H1 (cell line): ENCODE results near the gene CES3. TPM values are rescaled to one million over a fixed set of nuclear protein-coding genes. Genes with fewer than 3 reads are reported as not detected.

Experiments
- BACH1 ChIP-seq: IDR thresholded peaks from 2 replicates; pipeline ENCODE4 v1.6.1; 2012; ENCODE audit warnings: low read length, improper control_type of control experiment
- CHD7 ChIP-seq: fragments of 300-600 bp; sonication (generic); IDR thresholded peaks from 2 replicates; pipeline ENCODE4 v1.7.1; 2012; ENCODE audit warnings: low read length, moderate library complexity, mild to moderate bottlenecking, inconsistent platforms; ENCODE audit not compliant: insufficient replicate concordance
- CTBP2 ChIP-seq: IDR thresholded peaks from 2 replicates; pipeline ENCODE4 v1.7.0; 2011; ENCODE audit warnings: borderline replicate concordance, mild to moderate bottlenecking, moderate library complexity, mixed read lengths, low read length; ENCODE audit not compliant: insufficient read depth, insufficient read length
- HDAC2 ChIP-seq, 2 experiments: fragments of 300-600 bp in 1 of 2; sonication (generic) in 1 of 2; IDR thresholded peaks; 2 replicates each; pipeline ENCODE4 v1.6.1; 2011 to 2012; ENCODE audit warnings: low read depth in 2 of 2, low read length in 2 of 2, mild to moderate bottlenecking in 2 of 2, moderate library complexity in 2 of 2, borderline replicate concordance in 1 of 2, inconsistent platforms in 1 of 2
- MAX ChIP-seq: IDR thresholded peaks from 2 replicates; pipeline ENCODE4 v1.6.1; 2012; ENCODE audit warnings: inconsistent platforms
- POU5F1 ChIP-seq: IDR thresholded peaks from 2 replicates; pipeline ENCODE4 v1.6.1; 2011; ENCODE audit warnings: low read depth, mild to moderate bottlenecking, low read length, moderate library complexity
- SAP30 ChIP-seq: fragments of 300-600 bp; sonication (generic); IDR thresholded peaks from 2 replicates; pipeline ENCODE4 v1.7.1; 2012; ENCODE audit warnings: low read length, moderate library complexity, mild to moderate bottlenecking, inconsistent platforms; ENCODE audit not compliant: insufficient read depth, insufficient replicate concordance
- SRF ChIP-seq: IDR thresholded peaks from 2 replicates; pipeline ENCODE4 v1.6.1; 2011; ENCODE audit warnings: mild to moderate bottlenecking, low read depth, low read length, moderate library complexity
- TEAD4 ChIP-seq: IDR thresholded peaks from 2 replicates; pipeline ENCODE4 v1.6.1; 2012; ENCODE audit warnings: low read depth, low read length, inconsistent platforms, mixed read lengths
- ZNF274 ChIP-seq: IDR thresholded peaks from 2 replicates; pipeline ENCODE4 v1.7.0; 2012; ENCODE audit warnings: low read length, borderline replicate concordance; ENCODE audit errors: extremely low read depth
- polyA plus RNA-seq, 7 experiments: library from polyadenylated mRNA; depleted of rRNA in 3 of 7; stranded (reverse) in 5 of 7; unstranded in 2 of 7; fragments of >200 nt in 5 of 7; fragments of 200-250 nt in 2 of 7; gene quantifications; 1 replicate in 5 of 7; 2 replicates in 1 of 7; 4 replicates in 1 of 7; pipeline versions ENCODE4 v1.2.1 to v1.2.3, GENCODE V29; 2011 to 2013; ENCODE audit warnings: missing spikeins in 2 of 7, mixed read lengths in 2 of 7
- total RNA-seq: library from RNA; stranded (reverse); fragmentation: NEBNext Ultra II Directional; extraction: Animal tissue kit (Norgen Biotek cat#: 25700); gene quantifications from 2 replicates; pipeline ENCODE4 v1.2.1, GENCODE V29; 2021

The CES3 gene
- total and polyA plus RNA-seq, 2 of the 8 experiments (the other 6 are each of a cell fraction or from before 2014, with no cell fraction given), result 1.6 to 2.2 TPM

- TF ChIP-seq CHD7 (no peak), SAP30 (no peak), POU5F1 (no peak), MAX (no peak), HDAC2 (IDR thresholded peaks at IDR 0.05; ENCODE audit: borderline replicate concordance in 1 of 2, low read depth in 2 of 2, low read length in 2 of 2) (no peak), SRF (no peak), TEAD4 (no peak), ZNF274 (no peak), CTBP2 (no peak), BACH1 (no peak)
Measured at GRCh38 chr16:66996324-66996982, 35.4 kb downstream of the CES3 start (continued).
